Measurements from ENCODE around the gene UBE2G2.

GRCh38 chr21:44795342-44795741, 6.3 kb downstream of the UBE2G2 start:
- no peak for TF ChIP-seq CTCF (conservative IDR thresholded peaks at IDR 0.05)
- no peak for TF ChIP-seq ZFX (IDR thresholded peaks at IDR 0.05)
